Mesenchymal stem cell (in vitro differentiated cells and primary cell): ENCODE measurements around the gene MPPED2.

Experiments used
- DNase-seq: peaks from one replicate; pipeline ENCODE4 v3.0.0-alpha.2; 2013
- H2AFZ ChIP-seq: one replicate; pipeline ENCODE4 v1.6.1; 2013; ENCODE audit warnings: low read depth, mild to moderate bottlenecking, control low read depth, inconsistent platforms, low read length, moderate library complexity
- H2AK5ac ChIP-seq: 2 replicates; pipeline ENCODE4 v1.6.1; 2013; ENCODE audit warnings: low read length, moderate library complexity, mild to moderate bottlenecking, inconsistent platforms; ENCODE audit not compliant: severe bottlenecking
- H2BK120ac ChIP-seq: one replicate; pipeline ENCODE4 v1.6.1; 2013; ENCODE audit warnings: low read depth, mild to moderate bottlenecking, inconsistent platforms, low read length, moderate library complexity
- H2BK12ac ChIP-seq, 2 experiments: one replicate each; pipeline ENCODE4 v1.6.1; 2013; ENCODE audit warnings: inconsistent platforms in 2 of 2, low read length in 2 of 2, mild to moderate bottlenecking in 2 of 2, moderate library complexity in 2 of 2, control low read depth in 1 of 2
- H2BK15ac ChIP-seq: one replicate; pipeline ENCODE4 v1.6.1; 2013; ENCODE audit warnings: mild to moderate bottlenecking, low read depth, inconsistent platforms; ENCODE audit not compliant: poor library complexity, severe bottlenecking
- H2BK5ac ChIP-seq: 2 replicates; pipeline ENCODE4 v1.6.1; 2013; ENCODE audit warnings: low read depth, mild to moderate bottlenecking, low read length, control low read depth, inconsistent platforms; ENCODE audit not compliant: poor library complexity, severe bottlenecking
- H3K14ac ChIP-seq, 2 experiments: one replicate each; pipeline ENCODE4 v1.6.1; 2013; ENCODE audit warnings: inconsistent platforms in 2 of 2, low read length in 2 of 2, control low read depth in 1 of 2, mild to moderate bottlenecking in 1 of 2, moderate library complexity in 1 of 2
- H3K18ac ChIP-seq, 2 experiments: one replicate each; pipeline ENCODE4 v1.6.1; 2013; ENCODE audit warnings: inconsistent platforms in 2 of 2, low read length in 2 of 2, control low read depth in 1 of 2, low read depth in 1 of 2, mild to moderate bottlenecking in 1 of 2
- H3K23ac ChIP-seq, 2 experiments: one replicate each; pipeline ENCODE4 v1.6.1; 2013; ENCODE audit warnings: inconsistent platforms in 2 of 2, low read length in 2 of 2, mild to moderate bottlenecking in 2 of 2, moderate library complexity in 2 of 2, control low read depth in 1 of 2
- H3K27ac ChIP-seq: 2 replicates; pipeline ENCODE4 v1.5.1; 2013; ENCODE audit warnings: mild to moderate bottlenecking, moderate library complexity, low read length, control low read depth, inconsistent platforms; ENCODE audit not compliant: poor library complexity, severe bottlenecking
- H3K27me3 ChIP-seq, 2 experiments: 2 replicates each; pipeline versions ENCODE4 v1.6.1 to v1.7.0; 2013; ENCODE audit warnings: low read length in 2 of 2, mild to moderate bottlenecking in 2 of 2, moderate library complexity in 2 of 2, control low read depth in 1 of 2, inconsistent platforms in 1 of 2; ENCODE audit not compliant: control insufficient read depth in 1 of 2, insufficient read depth in 1 of 2
- H3K36me3 ChIP-seq, 2 experiments: 2 replicates each; pipeline versions ENCODE4 v1.6.1 to v1.7.0; 2013; ENCODE audit warnings: low read length in 2 of 2, control low read depth in 1 of 2, inconsistent platforms in 1 of 2, low read depth in 1 of 2, mild to moderate bottlenecking in 1 of 2; ENCODE audit not compliant: insufficient read depth in 2 of 2, control insufficient read depth in 1 of 2
- H3K4ac ChIP-seq, 2 experiments: one replicate each; pipeline ENCODE4 v1.6.1; 2013; ENCODE audit warnings: inconsistent platforms in 2 of 2, low read length in 2 of 2, mild to moderate bottlenecking in 2 of 2, moderate library complexity in 2 of 2, control low read depth in 1 of 2, low read depth in 1 of 2
- H3K4me1 ChIP-seq: 2 replicates; pipeline ENCODE4 v1.6.1; 2013; ENCODE audit warnings: low read depth, low read length, control low read depth; ENCODE audit not compliant: control insufficient read depth, insufficient read depth
- H3K4me2 ChIP-seq: 2 replicates; pipeline ENCODE4 v1.6.1; 2013; ENCODE audit warnings: low read length, mild to moderate bottlenecking, inconsistent platforms; ENCODE audit not compliant: poor library complexity, severe bottlenecking
- H3K4me3 ChIP-seq, 2 experiments: 2 replicates each; pipeline versions ENCODE4 v1.5.1 to v1.7.0; 2013; ENCODE audit warnings: low read length in 2 of 2, mild to moderate bottlenecking in 2 of 2, control low read depth in 1 of 2, low read depth in 1 of 2; ENCODE audit not compliant: insufficient read depth in 1 of 2
- H3K79me1 ChIP-seq: replicated peaks from 2 replicates; pipeline ENCODE4 v1.6.1; 2013; ENCODE audit warnings: mild to moderate bottlenecking, control low read depth, low read length, inconsistent platforms; ENCODE audit not compliant: poor library complexity, severe bottlenecking
- H3K9ac ChIP-seq: 2 replicates; pipeline ENCODE4 v1.7.0; 2013; ENCODE audit warnings: mild to moderate bottlenecking, low read length, moderate library complexity
- H3K9me3 ChIP-seq: 2 replicates; pipeline ENCODE4 v1.7.0; 2013; ENCODE audit warnings: mild to moderate bottlenecking, low read length; ENCODE audit not compliant: control insufficient read depth
- H4K8ac ChIP-seq: one replicate; pipeline ENCODE4 v1.6.1; 2013; ENCODE audit warnings: inconsistent platforms, mild to moderate bottlenecking, low read length, moderate library complexity
- H4K91ac ChIP-seq: one replicate; pipeline ENCODE4 v1.6.1; 2013; ENCODE audit warnings: mild to moderate bottlenecking, low read length, inconsistent platforms
- WGBS: methylation state at CpG from one replicate; pipeline ENCODE4 v1.1.7; 2013; ENCODE audit warnings: mixed read lengths; 5-methylcytosine and 5-hydroxymethylcytosine counted together

The MPPED2 gene

GRCh38 chr11:30447058-30447640 is 139.0 kb downstream of the MPPED2 start:
- H3K9me3 ChIP-seq = no peaks in the 10 kb centered on the region
- H3K18ac ChIP-seq = no peak overlapping the region
- H4K91ac ChIP-seq = no peak overlapping the region
- 63% methylated on average over 9 of the region's 9 CpGs for WGBS
- no peak overlapping the region for H4K8ac ChIP-seq
- H3K4me1 ChIP-seq = no peaks in the 10 kb centered on the region
- no peak overlapping the region for H3K27ac ChIP-seq
- no peaks in the 10 kb centered on the region for H3K36me3 ChIP-seq
- no peak overlapping the region for H3K4me2 ChIP-seq
- no peak overlapping the region for H2BK120ac ChIP-seq
- H2AFZ ChIP-seq = no peak overlapping the region
- H3K14ac ChIP-seq = no peak overlapping the region
- no peak overlapping the region for H2BK12ac ChIP-seq
- H3K27me3 ChIP-seq = peaks cover 0 to 7% of the 10 kb centered on the region in 2 experiments
- no peak overlapping the region for H3K23ac ChIP-seq
- H2BK15ac ChIP-seq = no peak overlapping the region
- H3K4ac ChIP-seq = no peak overlapping the region
- H3K4me3 ChIP-seq = no peak overlapping the region
- H2AK5ac ChIP-seq = no peak overlapping the region
- H3K79me1 ChIP-seq = no peaks in the 10 kb centered on the region
- H2BK5ac ChIP-seq = no peak overlapping the region
- DNase-seq = no peak
- H3K9ac ChIP-seq = no peak overlapping the region

DNA sequence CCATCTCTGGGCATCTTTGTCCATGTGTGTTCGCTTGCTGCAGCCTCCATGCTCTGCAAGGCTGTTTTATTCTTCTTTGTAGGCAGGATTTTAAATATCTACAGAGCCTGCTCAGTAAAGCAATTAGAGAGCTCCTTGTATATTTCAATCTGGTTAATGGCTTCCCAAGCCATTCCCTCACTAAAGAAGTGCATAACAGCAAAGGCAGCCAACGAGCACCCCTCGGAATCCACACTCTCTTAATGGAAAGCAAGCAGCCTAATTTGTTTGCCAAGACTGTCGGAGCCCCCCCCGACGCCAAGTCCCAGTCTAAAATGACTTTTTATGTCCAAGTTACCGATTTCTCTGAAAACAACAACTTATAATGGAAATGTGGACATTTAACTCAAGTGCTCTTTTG is 139.6 kb downstream of the MPPED2 start:
- DNase-seq = no peak
- Histone ChIP-seq H2AFZ (no peak overlapping the region), H3K9me3 (no peaks in the 10 kb centered on the region), H3K18ac (no peak overlapping the region), H3K4me2 (no peak overlapping the region), H4K8ac (no peak overlapping the region), H3K27me3 (peaks cover 0 to 7% of the 10 kb centered on the region in 2 experiments), H2BK15ac (no peak overlapping the region), H2BK12ac (no peak overlapping the region), H4K91ac (no peak overlapping the region), H3K9ac (no peak overlapping the region), H3K4me3 (no peak overlapping the region), H3K4ac (no peak overlapping the region), H2AK5ac (no peak overlapping the region), H3K27ac (no peak overlapping the region), H3K79me1 (no peaks in the 10 kb centered on the region), H3K36me3 (no peaks in the 10 kb centered on the region), H3K4me1 (no peaks in the 10 kb centered on the region), H2BK120ac (no peak overlapping the region), H2BK5ac (no peak overlapping the region), H3K14ac (no peak overlapping the region), H3K23ac (no peak overlapping the region)
- WGBS = 52% methylated on average over 7 of the region's 7 CpGs

GRCh38 chr11:30445056-30445455 is 141.1 kb downstream of the MPPED2 start:
- no peak overlapping the region for H4K8ac ChIP-seq
- H2BK15ac ChIP-seq = no peak overlapping the region
- H3K79me1 ChIP-seq = no peaks in the 10 kb centered on the region
- H2BK120ac ChIP-seq = no peak overlapping the region
- no peak overlapping the region for H3K27ac ChIP-seq
- no peak overlapping the region for H3K4me2 ChIP-seq
- H3K4me3 ChIP-seq = no peak overlapping the region
- no peaks in the 10 kb centered on the region for H3K9me3 ChIP-seq
- no peak for DNase-seq
- no peak overlapping the region for H3K14ac ChIP-seq
- no peak overlapping the region for H2AK5ac ChIP-seq
- H3K4me1 ChIP-seq = no peaks in the 10 kb centered on the region
- H3K18ac ChIP-seq = no peak overlapping the region
- H3K36me3 ChIP-seq = no peaks in the 10 kb centered on the region
- H3K4ac ChIP-seq = no peak overlapping the region
- H2BK12ac ChIP-seq = no peak overlapping the region
- no peak overlapping the region for H2AFZ ChIP-seq
- H2BK5ac ChIP-seq = no peak overlapping the region
- H3K9ac ChIP-seq = no peak overlapping the region
- no peak overlapping the region for H3K23ac ChIP-seq
- H4K91ac ChIP-seq = no peak overlapping the region
- peaks cover 0 to 7% of the 10 kb centered on the region in 2 experiments for H3K27me3 ChIP-seq
- WGBS = 90% methylated on average over 1 of the region's 2 CpGs

DNA sequence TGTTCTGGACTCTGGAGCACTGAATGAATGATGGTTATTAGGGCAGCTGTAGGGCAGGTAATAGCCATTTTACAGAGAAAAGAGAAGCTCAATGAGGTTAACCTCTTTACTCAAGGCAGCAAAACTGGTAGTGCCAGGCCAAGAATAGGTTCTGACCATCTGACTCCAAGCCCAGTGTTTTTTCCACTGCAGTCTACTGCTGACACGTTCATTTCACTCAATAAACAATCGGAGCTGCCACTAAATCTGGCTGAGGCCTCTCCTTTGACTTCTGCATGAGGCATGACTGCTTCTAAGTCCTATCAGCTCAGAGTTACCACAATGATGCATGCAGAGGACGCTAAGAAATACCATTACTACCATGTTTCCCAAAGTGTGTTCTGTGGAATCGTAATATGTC is 145.6 kb downstream of the MPPED2 start:
- no peak overlapping the region for H3K14ac ChIP-seq
- no peaks in the 10 kb centered on the region for H3K27me3 ChIP-seq
- no peak overlapping the region for H3K18ac ChIP-seq
- no peak overlapping the region for H4K91ac ChIP-seq
- DNase-seq = no peak
- no peaks in the 10 kb centered on the region for H3K9me3 ChIP-seq
- H3K4ac ChIP-seq = no peak overlapping the region
- no peak overlapping the region for H2BK12ac ChIP-seq
- no peaks in the 10 kb centered on the region for H3K36me3 ChIP-seq
- no peaks in the 10 kb centered on the region for H3K4me1 ChIP-seq
- H3K9ac ChIP-seq = no peak overlapping the region
- H2BK120ac ChIP-seq = no peak overlapping the region
- no peak overlapping the region for H3K23ac ChIP-seq
- H3K27ac ChIP-seq = no peak overlapping the region
- H3K4me3 ChIP-seq = no peak overlapping the region
- 85% methylated on average over 3 of the region's 4 CpGs for WGBS
- no peak overlapping the region for H2AK5ac ChIP-seq
- H2AFZ ChIP-seq = no peak overlapping the region
- no peak overlapping the region for H4K8ac ChIP-seq
- no peaks in the 10 kb centered on the region for H3K79me1 ChIP-seq
- no peak overlapping the region for H2BK5ac ChIP-seq
- H2BK15ac ChIP-seq = no peak overlapping the region
- H3K4me2 ChIP-seq = no peak overlapping the region
